DND-41 (cell line): Measurements from ENCODE around the gene ZNF444.

Source experiments
- EZH2 ChIP-seq: IDR thresholded peaks from 3 replicates; pipeline ENCODE4 v1.6.1; 2012; ENCODE audit warnings: borderline replicate concordance, low read depth, mild to moderate bottlenecking, moderate library complexity, low read length, inconsistent platforms; ENCODE audit not compliant: severe bottlenecking
- TF ChIP-seq, protein P1 (sequence below): IDR thresholded peaks from 2 replicates; pipeline ENCODE4 v1.5.1; 2012; ENCODE audit warnings: borderline replicate concordance, low read length, moderate library complexity, mild to moderate bottlenecking; ENCODE audit not compliant: poor library complexity, severe bottlenecking; ENCODE audit errors: extremely low read depth

- TF ChIP-seq, protein P1, sequence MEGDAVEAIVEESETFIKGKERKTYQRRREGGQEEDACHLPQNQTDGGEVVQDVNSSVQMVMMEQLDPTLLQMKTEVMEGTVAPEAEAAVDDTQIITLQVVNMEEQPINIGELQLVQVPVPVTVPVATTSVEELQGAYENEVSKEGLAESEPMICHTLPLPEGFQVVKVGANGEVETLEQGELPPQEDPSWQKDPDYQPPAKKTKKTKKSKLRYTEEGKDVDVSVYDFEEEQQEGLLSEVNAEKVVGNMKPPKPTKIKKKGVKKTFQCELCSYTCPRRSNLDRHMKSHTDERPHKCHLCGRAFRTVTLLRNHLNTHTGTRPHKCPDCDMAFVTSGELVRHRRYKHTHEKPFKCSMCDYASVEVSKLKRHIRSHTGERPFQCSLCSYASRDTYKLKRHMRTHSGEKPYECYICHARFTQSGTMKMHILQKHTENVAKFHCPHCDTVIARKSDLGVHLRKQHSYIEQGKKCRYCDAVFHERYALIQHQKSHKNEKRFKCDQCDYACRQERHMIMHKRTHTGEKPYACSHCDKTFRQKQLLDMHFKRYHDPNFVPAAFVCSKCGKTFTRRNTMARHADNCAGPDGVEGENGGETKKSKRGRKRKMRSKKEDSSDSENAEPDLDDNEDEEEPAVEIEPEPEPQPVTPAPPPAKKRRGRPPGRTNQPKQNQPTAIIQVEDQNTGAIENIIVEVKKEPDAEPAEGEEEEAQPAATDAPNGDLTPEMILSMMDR = no peak
- no peak for TF ChIP-seq EZH2
Measured at GRCh38 chr19:56201973-56202372, 60.9 kb downstream of the ZNF444 start, which contains the start of gene ZSCAN5C.
